Ovary (tissue), 9 donors: ENCODE data around the gene CFAP73. TPM values are rescaled to one million over a fixed set of nuclear protein-coding genes. Genes with fewer than 3 reads are reported as not detected.
"Not testable (repeated sequence)": the region's sequence is repeated elsewhere in the genome, so short reads cannot be mapped to it uniquely, and the experiment has no call there.

ENCODE experiments used
- DNase-seq, 5 donors: peaks; one replicate each; pipeline ENCODE4 v3.0.0-alpha.2; 2019 to 2020
- H3K27ac ChIP-seq, 2 donors: fragments of 200-600 bp; one replicate each; pipeline versions ENCODE4 v1.5.1 to v1.8.0; 2019 to 2022
- H3K27me3 ChIP-seq: fragments of 200-600 bp; one replicate; pipeline ENCODE4 v1.8.0; 2022
- H3K36me3 ChIP-seq: fragments of 200-600 bp; sonication (generic); one replicate; pipeline ENCODE4 v1.5.1; 2019
- H3K4me1 ChIP-seq: one replicate; pipeline ENCODE4 v1.8.1; 2013; ENCODE audit warnings: mild to moderate bottlenecking, moderate library complexity; ENCODE audit not compliant: insufficient read depth
- H3K4me3 ChIP-seq: fragments of 200-600 bp; sonication (generic); one replicate; pipeline ENCODE4 v1.5.1; 2017
- H3K9me3 ChIP-seq, 2 donors: fragments of 200-600 bp in 1 of 2; sonication (generic) in 1 of 2; one replicate each; pipeline versions ENCODE4 v1.5.1 to v1.8.1; 2013 to 2019; ENCODE audit warnings: mild to moderate bottlenecking in 1 of 2, moderate library complexity in 1 of 2
- EP300 ChIP-seq: sonication (generic); formaldehyde crosslinking; IDR thresholded peaks from one replicate; pipeline ENCODE4 v1.6.1; 2017; ENCODE audit warnings: antibody characterized with exemption
- POLR2A ChIP-seq: fragments of 450-650 bp; IDR thresholded peaks from one replicate; pipeline ENCODE4 v1.6.1; 2017; ENCODE audit warnings: antibody characterized with exemption, mild to moderate bottlenecking, moderate library complexity
- WGBS, 3 donors: extraction: QIAGEN DNeasy Blood & Tissue Kit in 1 of 3; methylation state at CpG; one replicate each; pipeline versions ENCODE4 v1.1.5 to v1.1.7; 2013 to 2017; 5-methylcytosine and 5-hydroxymethylcytosine counted together
- intact Hi-C, 4 donors: fragments of 100-400 bp; cut with DNase I; formaldehyde crosslinking; loops; one replicate each; pipeline versions ENCODE4 v1.11.0 to v1.15.1; 2022 to 2023
- polyA plus RNA-seq, 2 donors: library from polyadenylated mRNA; stranded (reverse); fragments of 200-250 nt in 1 of 2; fragments of 350-450 nt in 1 of 2; fragmentation: Illumina TruSeq in 1 of 2; extraction: RNeasy Lipid Tissue Mini Kit (QIAGEN cat#74804) in 1 of 2; gene quantifications; one replicate each; pipeline ENCODE4 v1.2.3, GENCODE V29; 2013 to 2014
- total RNA-seq, 7 donors: library from RNA; depleted of rRNA in 2 of 7; stranded (reverse); fragments of >200 nt in 2 of 7; fragmentation: NEBNext Ultra II Directional in 3 of 7; extraction: Animal tissue kit (Norgen Biotek cat#: 25700) in 3 of 7; gene quantifications; one replicate each; pipeline versions ENCODE4 v1.1.0 to v1.2.4, GENCODE V29; 2016 to 2023
- TF ChIP-seq, protein P1 (sequence below), 3 donors: fragments of 450-650 bp in 2 of 3; fragments of 200-600 bp in 1 of 3; IDR thresholded peaks; one replicate each; pipeline versions ENCODE4 v1.5.1 to v1.8.0; 2016 to 2022; ENCODE audit warnings: antibody characterized with exemption in 3 of 3, mild to moderate bottlenecking in 1 of 3
- donor health status: DM: no; HTN: no; CAD: no; lungs with moderate emphysema.
- donor health status: DM: no; HTN: no; CAD: no.
- donor health status: Bipolar disorder and iron deficiency.
- donor health status: DM: yes; HTN: yes; CAD: no.
- donor health status: DM: no; HTN: no; CAD: no.
- donor health status: DM: yes; HTN: yes; CAD: no.

Gene CFAP73
- total and polyA plus RNA-seq, 9 donors: 0.15 to 38.3 (median 1.5) TPM; not detected in 3

DNA sequence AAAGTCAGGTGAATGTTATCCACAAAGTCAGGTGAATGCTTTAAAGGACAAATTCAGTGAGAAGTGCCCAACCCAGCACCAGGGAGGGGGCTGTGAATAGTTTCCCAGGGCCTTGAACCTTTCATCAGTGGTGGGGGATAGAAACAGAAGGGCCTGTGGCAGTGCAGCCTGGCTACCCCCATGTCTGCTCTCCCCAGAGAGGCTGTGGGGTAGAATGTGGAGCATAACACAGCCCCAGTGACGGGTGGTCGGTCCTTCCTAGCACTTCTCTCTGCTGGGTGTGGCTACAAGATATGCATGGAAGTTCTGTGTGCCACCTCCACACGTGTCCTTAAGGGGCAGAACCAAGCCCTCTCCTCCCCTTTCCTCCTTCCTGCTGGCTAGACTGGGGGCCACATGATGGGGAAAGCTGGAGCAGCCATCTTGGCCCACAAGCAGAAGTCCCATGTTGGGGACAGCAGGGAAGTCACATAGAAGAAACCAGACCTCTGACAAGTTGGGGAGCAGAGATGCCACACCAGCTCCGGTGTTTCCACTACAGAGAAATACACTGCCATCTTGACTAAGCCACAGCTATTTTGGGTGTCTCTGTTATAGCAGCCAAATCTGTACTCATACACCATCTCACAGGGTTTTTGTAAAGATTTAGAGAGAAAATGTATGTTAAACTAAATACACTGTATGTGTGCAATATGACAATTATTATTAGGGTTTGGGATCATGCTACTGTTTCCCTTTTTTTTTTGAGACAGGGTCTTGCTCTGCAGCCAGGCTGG, 53.0 kb downstream of the CFAP73 start:
- TF ChIP-seq EP300 (no peak), POLR2A (no peak)
- TF ChIP-seq, protein P1, sequence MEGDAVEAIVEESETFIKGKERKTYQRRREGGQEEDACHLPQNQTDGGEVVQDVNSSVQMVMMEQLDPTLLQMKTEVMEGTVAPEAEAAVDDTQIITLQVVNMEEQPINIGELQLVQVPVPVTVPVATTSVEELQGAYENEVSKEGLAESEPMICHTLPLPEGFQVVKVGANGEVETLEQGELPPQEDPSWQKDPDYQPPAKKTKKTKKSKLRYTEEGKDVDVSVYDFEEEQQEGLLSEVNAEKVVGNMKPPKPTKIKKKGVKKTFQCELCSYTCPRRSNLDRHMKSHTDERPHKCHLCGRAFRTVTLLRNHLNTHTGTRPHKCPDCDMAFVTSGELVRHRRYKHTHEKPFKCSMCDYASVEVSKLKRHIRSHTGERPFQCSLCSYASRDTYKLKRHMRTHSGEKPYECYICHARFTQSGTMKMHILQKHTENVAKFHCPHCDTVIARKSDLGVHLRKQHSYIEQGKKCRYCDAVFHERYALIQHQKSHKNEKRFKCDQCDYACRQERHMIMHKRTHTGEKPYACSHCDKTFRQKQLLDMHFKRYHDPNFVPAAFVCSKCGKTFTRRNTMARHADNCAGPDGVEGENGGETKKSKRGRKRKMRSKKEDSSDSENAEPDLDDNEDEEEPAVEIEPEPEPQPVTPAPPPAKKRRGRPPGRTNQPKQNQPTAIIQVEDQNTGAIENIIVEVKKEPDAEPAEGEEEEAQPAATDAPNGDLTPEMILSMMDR (IDR thresholded peaks at IDR 0.05): no peak
- H3K27me3 ChIP-seq: no peaks in the 10 kb centered on the region
- no peak overlapping the region for H3K27ac ChIP-seq
- intact Hi-C loops: no loop called here
- H3K9me3 ChIP-seq: no peaks in the 10 kb centered on the region
- 86 to 96% (median 95%) methylated on average over 4 of the region's 4 CpGs for WGBS, 3 donors
- no peak overlapping the region for H3K4me3 ChIP-seq
- DNase-seq: no peak
- no peaks in the 10 kb centered on the region for H3K36me3 ChIP-seq
- peaks cover 6% of the 10 kb centered on the region for H3K4me1 ChIP-seq

DNA sequence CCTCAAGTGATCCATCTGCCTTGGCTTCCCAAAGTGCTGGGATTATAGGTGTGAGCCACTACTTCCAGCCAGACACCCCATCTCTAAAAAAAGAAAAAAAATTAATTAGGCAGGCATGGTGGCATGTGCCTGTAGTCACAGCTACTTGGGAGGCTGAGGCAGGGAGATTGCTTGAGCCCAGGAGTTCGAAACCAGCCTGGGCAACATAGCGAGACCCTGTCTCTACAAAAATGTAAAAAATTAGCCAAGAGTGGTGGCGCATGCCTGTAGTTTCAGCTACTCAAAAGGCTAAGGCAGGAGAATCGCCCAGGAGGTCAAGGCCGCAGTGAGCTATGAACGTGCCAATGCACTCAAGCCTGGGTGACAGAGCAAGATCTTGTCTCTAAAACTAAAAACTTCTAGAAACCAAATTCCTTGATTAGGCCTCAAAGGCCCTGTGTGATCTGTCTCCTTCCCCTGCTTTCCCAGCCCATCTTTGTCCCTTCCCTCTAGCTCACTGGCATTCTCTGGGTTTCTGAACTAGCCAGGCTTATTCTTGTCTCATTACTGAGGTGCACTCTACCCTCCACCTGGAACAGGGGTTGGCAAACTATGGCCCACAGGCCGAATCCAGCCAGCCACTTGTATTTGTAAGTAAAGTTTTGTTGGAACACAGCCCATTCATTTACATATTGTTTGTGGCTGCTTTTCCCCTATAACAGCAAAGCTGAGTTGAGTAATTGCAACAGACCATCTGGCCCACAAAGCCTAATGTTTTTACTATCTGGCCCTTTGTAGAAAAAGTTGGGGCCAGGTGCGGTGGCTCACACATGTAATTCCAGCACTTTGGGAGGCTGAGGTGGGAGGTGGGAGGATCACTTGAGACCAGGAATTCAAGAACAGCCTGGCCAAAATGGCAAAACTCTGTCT, 54.6 kb downstream of the CFAP73 start:
- intact Hi-C loops: no loop called here
- Histone ChIP-seq H3K27me3 (no peaks in the 10 kb centered on the region), H3K4me3 (no peak overlapping the region), H3K4me1 (peaks cover 6% of the 10 kb centered on the region), H3K36me3 (no peaks in the 10 kb centered on the region), H3K27ac (peak overlapping the region in 1 of 2 donors; percentile 2), H3K9me3 (no peaks in the 10 kb centered on the region)
- DNase-seq: no peak
- TF ChIP-seq, protein P1 (IDR thresholded peaks at IDR 0.05): no peak
- TF ChIP-seq POLR2A (no peak), EP300 (no peak)
- 63 to 75% (median 66%) methylated on average over 8 of the region's 8 CpGs for WGBS, 3 donors

DNA sequence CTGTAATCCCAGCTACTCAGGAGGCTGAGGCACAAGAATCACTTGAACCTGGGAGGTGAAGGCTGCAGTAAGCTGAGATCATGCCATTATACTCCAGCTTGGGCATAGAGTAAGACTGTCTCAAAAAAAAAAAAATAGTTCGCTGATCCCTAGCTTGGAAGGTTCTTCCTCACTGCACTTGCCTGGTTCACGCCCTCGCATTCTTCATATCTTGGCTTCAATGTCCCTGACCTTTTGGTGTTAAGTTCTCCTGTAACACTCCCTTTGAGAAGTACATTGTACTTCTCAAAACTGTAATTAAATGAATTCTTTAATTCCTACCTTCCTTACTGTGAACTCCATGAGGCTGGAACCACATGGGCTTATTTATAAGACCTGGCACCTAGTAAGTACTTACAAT, 55.3 kb downstream of the CFAP73 start:
- no peaks in the 10 kb centered on the region for H3K36me3 ChIP-seq
- 12 to 32% (median 19%) methylated on average over 3 of the region's 3 CpGs for WGBS, 3 donors
- peaks cover 6% of the 10 kb centered on the region for H3K4me1 ChIP-seq
- intact Hi-C loops: no loop called here
- TF ChIP-seq, protein P1 (IDR thresholded peaks at IDR 0.05): no peak
- TF ChIP-seq EP300 (no peak), POLR2A (no peak)
- H3K27ac ChIP-seq: peak overlapping the region in 1 of 2 donors; percentile 2
- DNase-seq: no peak
- H3K4me3 ChIP-seq: no peak overlapping the region
- no peaks in the 10 kb centered on the region for H3K9me3 ChIP-seq
- H3K27me3 ChIP-seq: no peaks in the 10 kb centered on the region

DNA sequence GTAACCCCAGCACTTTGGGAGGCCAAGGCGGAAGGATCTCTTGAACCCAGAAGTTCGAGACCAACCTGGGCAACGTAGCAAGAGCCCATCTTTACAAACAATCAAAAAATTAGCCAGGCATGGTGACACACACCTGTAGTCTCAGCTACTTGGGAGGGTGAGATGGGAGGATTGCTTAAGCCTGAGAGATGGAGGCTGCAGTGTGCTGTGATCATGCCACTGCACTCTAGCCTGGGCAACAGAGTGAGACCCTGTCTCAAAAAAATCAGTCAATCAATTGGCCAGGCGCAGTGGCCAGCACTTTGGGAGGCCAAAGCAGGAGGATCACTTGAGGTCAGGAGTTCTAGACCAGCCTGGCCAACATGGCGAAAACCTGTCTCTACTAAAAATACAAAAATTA, 57.3 kb downstream of the CFAP73 start:
- H3K27ac ChIP-seq, intact Hi-C loops: not testable (repeated sequence)
- 97 to 100% (median 99%) methylated on average over 5 of the region's 5 CpGs for WGBS, 3 donors

More for the DNA sequence above, 57.3 kb downstream of the CFAP73 start:
- not testable (repeated sequence) for H3K27me3 ChIP-seq, H3K4me3 ChIP-seq, H3K36me3 ChIP-seq, H3K4me1 ChIP-seq, DNase-seq, H3K9me3 ChIP-seq
